Measurements from ENCODE around the gene PGM2. TPM values are rescaled to one million over a fixed set of nuclear protein-coding genes. Genes with fewer than 3 reads are reported as not detected.
A peak's percentile ranks its signal among the peaks of the same experiment; 100 is the strongest.

PGM2 gene
- total RNA-seq, 1 donor = 16.4 TPM

DNA sequence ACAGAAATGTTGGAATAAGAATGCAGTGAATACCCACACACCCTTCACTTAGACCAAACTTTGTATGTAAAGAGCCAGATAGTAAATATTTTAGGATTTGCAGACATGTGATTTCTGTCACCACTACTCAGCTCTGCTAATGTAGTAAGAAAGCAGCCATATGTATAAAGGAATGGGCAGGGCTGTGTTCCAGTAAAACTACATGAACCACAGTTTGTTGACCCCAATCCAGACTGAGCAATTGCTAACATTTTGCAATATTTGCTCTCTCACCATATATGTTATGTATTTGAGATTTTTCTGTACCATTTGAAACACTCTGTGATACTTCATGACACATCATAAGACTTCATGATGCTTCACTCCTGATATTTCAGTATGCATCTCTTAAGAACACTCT is 32.4 kb downstream of the PGM2 start:
- DNase-seq (ENCODE audit: low read depth in 2 of 3, low spot score in 2 of 3) = no peak

DNA sequence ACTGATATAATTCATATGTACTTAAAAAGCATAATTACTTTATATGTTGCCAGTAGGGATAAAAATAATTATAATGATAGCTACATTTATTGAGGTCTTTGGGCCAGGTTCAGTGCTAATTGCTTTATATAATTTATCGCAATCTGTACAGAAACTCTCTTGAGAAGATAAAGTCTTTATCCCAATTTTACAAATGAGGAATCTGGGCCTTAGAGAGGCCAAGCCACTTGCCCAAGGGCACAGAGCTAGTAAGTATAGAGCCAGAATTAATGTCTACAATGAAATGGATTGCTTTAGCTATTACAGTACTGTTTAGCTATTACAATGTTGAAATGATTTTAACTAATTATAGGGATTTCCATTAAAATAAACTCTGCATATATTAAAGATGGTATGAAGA is 33.8 kb downstream of the PGM2 start:
- DNase-seq (ENCODE audit: low read depth in 2 of 3, low spot score in 2 of 3) = no peak

DNA sequence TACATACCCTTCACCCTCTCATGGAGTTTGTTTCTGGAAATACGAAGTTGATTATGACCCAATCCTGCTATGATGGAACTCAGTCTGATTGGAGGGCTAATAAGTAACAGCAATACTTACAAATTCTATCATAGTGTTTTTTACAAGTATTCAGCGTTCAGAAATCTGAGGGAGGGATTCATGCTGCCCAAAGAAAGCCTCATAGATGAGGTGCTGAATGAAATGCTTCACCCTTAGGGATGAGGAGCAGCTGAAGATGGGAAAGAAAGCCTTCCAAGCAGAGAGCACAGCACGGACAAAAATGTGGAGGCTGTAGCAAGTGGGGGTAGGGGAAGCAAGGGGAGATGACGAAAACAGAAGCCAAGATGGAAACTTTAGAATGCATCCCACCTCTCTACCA is 36.5 kb downstream of the PGM2 start:
- no peak for DNase-seq (ENCODE audit: low read depth in 2 of 3, low spot score in 2 of 3)

DNA sequence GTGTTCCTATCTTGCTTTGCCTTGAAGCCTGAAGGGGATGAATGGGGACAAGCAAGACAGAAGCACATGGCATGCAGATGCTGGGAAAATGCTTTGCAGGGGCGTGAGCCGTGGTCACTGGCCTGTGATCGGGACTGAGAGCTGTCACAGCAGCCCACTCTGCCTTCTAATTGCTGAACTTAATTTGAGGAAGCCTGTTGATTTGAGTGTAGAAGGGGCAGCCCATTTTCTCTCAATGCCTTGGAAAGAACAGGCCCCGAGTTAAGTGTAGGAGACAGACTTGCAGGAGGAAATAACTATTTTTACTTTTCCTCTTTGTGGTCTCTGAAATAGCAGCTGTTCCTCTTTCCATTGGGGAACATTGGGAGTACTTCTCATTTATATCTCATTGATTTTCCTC is 38.3 kb downstream of the PGM2 start:
- peak in 1 of 3 donors; percentile 43 for DNase-seq (ENCODE audit: low read depth in 2 of 3, low spot score in 2 of 3)

DNA sequence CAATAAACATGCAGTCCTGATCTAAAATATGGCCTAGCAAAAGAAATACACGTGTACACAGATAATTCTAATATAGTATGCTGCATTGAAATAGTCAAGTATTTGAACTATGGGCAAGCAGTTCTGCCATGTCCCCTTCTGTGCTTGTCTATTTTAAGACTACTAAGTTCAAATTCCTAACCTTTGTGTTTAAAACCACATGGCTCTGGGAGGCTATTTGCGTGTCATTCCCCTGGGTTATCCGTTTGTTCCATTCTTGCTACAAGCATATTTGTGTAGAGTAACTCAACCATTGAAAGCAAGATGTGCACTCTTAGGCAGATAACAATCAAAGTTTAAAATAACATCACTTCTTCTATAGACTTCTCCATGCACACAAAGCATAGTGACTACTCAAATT is 39.0 kb downstream of the PGM2 start:
- no peak for DNase-seq (ENCODE audit: low read depth in 2 of 3, low spot score in 2 of 3)

DNA sequence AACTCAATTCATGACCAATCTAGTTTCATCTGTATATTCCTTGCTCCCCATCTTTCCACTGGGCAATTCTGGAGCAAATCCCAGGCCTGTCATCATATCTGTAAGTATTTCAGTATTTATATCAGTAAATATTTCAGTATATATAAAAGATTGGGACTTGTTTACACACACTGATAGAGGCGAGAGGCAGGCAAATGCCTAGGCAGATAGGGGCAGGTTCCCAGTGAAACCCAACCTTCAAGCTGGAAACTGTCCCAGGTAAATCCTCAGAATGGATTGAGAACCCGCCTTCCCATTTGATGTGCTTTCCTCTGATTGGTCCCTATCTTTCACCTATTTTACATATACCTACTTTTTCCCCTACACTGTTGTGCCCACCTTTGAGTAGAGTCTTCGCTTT is 40.6 kb downstream of the PGM2 start:
- no peak for DNase-seq (ENCODE audit: low read depth in 2 of 3, low spot score in 2 of 3)

DNA sequence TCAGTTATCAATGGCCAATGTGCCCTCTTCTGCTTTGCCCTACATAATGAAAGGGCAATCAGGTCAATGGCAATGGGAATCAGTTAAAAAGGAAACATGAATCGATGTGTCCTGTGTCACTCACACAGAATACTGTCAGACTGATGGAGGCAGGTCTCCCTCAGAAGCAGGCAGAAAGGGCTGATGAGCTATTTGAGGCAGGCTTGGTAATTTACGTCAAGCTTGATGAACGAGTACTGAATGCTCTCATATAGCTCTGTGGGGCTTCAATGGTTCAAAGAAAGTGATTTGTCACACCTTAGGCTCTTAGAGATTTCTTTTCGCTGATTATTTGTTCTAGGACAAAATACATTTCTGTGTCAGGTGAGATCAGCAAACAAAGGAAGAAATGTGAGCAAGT is 41.8 kb downstream of the PGM2 start:
- no peak for DNase-seq (ENCODE audit: low read depth in 2 of 3, low spot score in 2 of 3)

DNA sequence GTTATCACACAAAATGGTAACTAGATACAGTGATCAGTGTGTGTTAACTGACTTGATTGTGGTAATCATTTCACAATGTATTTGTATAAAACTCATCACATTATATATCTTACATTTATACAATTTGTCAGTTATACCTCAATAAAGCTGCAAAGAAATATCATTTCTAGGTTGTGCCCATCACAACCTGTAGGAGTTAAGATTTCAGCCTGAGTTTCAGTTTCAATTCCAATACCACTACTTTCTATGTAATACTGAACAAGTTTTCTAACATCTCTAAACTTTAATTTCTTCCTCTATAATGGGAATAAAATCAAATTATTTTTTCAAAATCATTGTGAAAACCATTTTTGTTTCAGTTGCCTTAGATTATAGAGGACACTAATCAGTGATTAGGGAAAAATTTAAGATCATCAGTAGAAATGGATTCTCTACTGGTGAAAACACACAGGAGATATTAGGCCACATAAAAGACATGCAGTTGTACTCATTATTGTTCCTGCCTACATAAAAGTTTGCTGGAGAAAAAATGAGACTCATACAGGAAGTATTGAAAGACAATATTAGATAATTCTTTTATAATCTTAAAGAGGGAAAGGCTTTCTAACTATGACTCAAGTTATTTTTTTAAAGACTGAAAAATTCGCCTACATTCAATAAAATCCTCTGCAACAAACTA is 46.0 kb downstream of the PGM2 start:
- DNase-seq (ENCODE audit: low read depth in 2 of 3, low spot score in 2 of 3) = no peak

DNA sequence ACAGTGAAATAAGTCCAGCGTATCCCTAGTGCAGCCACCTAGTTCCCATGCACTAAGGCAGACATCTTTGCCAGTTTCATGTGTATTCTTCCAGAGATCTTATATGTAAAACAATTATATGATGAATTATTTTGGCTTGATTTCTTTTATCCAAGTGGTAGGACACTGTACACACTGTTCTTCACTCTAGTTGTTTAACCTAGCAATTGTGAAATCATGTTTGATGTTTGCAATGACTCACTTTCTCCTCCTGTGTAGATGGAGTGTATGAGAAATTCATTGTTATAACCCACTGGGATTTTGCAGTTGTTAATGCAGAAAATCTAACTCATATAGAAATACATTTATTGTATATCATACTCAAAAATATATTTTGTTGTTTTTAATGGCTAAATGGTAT is 46.9 kb downstream of the PGM2 start:
- no peak for DNase-seq (ENCODE audit: low read depth in 2 of 3, low spot score in 2 of 3)

DNA sequence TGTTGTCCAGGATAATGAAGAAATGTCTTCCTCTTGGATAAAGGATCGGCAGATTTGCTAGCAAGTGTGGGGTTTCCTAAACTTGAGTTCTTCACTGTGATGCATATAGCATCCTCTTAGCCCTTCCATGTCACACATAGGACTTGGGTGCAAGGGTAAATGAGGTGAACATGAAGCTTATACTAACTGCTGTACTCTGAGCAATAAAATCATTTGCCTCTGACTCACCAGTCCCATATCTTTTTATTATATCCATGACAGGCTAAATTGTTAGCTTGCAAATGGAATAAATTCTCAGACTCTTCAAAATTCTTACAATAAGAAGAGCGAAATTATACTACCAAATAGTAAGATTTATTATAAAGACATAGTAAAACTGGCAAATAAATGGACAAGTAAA is 49.7 kb downstream of the PGM2 start:
- no peak for DNase-seq (ENCODE audit: low read depth in 2 of 3, low spot score in 2 of 3)

DNA sequence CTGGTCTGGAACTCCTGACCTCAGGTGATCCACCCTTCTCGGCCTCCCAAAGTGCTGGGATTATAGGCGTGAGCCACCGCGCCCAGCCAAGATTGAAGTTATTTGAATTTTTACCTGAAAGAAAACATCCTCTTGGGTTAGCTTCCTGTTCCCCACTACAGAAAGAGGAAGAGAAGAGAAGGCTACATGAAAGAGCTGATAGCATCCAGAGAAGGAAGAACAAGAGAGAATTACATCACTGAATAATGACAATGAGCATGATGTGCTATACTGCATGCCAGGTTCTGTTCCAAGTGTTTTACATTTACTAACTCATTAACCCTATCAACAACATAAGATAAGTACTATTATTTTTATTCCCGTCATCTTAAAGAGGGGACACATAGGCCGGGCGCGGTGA is 52.9 kb downstream of the PGM2 start:
- DNase-seq (ENCODE audit: low read depth in 2 of 3, low spot score in 2 of 3) = no peak

DNA sequence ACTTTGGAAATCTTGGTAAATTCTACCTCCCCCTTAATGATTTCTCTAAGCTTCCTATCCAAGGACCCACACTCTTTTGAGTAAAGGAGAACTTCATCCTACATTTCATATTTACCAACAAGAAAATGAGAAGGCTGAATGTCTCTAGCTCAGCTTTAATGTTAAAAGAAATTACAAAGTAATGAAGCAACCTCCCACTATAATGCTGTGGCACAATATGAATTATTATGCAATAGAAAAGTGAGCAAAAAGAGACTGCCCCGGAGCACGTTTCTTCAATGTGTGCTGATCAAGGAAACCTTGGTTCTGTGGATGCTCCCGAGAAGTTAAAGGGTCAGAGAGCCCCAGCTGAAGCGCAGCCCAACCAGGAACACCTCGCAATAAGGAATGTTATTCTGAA is 55.3 kb downstream of the PGM2 start:
- DNase-seq (ENCODE audit: low read depth in 2 of 3, low spot score in 2 of 3) = no peak

DNA sequence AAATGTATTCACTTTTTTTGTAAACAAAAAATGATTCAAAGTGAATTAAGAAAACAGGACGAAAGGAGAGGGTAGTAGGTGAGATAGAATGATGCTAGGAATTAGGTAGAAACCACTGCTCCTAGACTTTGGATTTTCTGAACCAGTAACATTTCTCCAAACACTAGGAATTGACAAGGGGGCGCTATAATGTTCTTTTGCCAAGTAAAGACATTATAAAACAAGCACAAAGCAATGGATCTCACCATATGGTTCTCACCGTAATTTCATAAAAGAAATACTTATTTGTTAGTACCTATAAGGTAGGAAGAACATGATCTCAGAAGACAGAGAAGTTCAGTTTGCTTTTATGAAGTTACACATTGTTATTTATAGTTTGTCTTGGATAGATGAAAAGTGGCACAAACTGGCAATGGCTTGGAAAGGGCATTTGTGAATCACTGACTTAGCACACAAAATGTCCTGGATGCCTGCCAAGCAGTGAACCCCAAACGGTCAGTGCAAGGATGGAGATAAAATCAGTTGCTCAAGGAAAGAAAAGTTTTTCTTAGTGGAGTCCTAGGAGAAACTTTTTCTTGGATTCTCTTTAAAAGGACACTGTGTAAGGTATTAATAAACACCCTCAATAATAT is 56.3 kb downstream of the PGM2 start:
- DNase-seq (ENCODE audit: low read depth in 2 of 3, low spot score in 2 of 3) = no peak

DNA sequence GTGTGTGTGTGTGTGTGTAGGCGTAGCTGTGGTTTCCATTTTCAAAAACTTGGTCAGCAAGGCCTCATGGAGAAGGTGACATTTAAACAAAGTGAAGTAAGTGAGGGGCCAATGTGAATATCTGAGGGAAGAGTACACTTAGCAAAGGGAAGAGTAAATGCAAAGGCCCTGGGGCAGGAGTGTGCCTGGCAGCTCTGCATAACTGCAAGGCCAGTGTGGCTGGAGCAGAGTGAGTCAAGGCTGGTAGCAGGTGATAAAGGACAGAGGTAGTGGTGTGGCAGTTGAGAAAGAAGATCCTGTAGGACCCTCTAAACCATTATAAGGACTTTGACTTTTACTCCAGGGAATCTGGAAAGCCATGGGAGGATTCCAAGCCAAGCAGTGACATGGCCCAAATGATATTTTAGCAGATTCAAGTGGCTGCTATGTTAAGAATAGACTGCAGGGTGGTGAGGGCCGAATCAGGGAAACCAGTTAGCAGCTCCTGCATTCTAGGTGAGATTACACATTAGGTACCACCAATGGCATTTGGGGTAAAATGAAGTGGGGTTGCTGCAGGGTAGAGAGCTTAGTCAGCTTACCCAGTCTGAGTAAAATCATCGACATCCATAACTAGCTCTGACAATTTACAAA is 58.5 kb downstream of the PGM2 start:
- no peak for DNase-seq (ENCODE audit: low read depth in 2 of 3, low spot score in 2 of 3)

DNA sequence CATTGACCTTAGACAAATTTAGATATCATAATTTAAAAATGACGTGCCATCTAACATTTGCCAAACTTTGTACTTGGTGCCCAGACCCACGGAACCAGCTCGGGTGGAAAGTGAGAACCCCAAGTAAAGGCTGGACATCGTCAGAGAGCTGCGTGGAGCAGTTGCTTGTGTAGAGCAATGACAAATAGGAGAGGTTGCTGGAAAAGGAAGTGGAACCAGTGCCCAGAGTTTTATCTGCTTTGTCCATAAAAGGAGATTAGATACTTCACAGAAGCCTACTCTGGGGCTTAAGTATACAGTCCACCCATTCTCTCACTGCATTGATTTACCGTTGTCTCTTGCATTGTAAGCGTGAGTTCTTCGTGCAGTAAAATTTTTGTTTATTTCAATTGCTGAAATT is 59.0 kb downstream of the PGM2 start:
- no peak for DNase-seq (ENCODE audit: low read depth in 2 of 3, low spot score in 2 of 3)

DNA sequence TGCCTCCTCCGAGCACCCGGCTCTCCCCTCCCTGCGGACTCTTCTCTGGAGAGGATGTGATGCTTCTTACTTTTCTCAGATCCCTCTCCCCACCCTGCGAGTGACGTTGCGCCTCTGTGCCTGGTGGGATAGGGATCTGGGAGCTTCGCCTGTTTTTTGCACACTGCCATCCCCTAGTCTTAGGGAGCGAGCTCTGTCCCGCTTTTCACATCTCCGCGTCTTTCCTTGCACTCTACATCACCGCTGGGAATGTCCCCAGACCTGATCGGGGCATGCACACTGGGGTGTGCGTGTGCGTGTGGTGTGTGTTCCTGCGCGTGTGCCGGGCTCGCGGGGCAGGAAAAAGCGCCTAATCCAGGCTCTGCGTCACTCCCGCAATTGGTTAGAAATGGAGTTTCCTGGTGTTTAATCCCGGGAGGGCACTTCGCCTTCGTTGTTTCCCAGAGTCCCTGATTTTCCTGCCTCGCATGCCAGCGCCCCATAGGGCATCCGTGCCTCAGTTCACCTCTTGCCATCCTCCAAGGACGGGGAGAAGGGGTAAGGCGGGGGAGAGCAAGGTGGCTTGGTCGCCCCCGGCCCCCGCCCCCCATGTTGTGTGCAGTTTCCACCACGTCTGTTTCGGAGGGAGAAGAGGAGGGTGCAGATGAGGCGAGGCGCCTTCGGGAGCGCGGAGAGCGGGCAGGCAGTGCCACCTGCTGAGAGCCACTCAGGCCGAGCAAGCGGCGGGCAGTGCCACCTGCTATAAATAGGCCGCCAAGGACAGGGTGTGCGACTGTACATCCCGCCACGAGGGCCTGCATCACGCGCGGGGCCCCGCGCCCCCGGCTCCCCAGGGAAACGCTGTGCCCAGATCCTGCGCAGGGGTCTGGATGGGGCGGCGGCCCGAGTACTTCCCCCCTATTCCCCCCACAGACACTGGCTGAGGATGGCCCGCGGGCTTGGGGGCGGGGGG is 63.6 kb downstream of the PGM2 start:
- peak in 2 of 3 donors; percentile 65 to 67 for DNase-seq (ENCODE audit: low read depth in 2 of 3, low spot score in 2 of 3)

DNA sequence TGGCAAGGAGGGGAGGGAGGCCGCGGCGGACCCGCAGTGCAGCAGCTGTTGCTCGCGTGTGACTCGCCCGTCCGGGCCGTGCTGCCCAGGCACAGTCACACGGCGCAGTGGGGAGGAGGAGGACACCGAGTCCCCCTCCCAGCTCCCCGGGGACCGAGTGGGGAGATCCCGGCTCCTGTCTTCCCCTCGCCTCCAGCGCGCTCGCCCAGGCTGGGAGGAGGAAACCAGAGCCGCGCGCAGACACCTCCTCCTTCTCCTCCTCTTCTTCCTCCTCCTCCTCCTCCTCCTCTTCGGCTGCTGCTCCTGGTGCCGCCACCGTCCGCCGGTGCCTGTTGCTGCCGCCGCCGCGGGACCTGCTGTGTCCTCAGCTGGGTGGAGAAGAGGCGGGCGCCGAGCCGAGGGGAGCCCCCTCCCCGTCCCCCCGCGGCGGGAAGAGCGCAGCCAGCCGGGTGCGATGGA is 64.3 kb downstream of the PGM2 start, which contains the start of gene TBC1D1:
TSS of gene TBC1D1 (plus strand) at position 284 of the 459 bp plus-strand sequence. CDS start 11,012 bp downstream, outside the sequence.
- DNase-seq (ENCODE audit: low read depth in 2 of 3, low spot score in 2 of 3) = peak in 2 of 3 donors; percentile 23 to 37

DNA sequence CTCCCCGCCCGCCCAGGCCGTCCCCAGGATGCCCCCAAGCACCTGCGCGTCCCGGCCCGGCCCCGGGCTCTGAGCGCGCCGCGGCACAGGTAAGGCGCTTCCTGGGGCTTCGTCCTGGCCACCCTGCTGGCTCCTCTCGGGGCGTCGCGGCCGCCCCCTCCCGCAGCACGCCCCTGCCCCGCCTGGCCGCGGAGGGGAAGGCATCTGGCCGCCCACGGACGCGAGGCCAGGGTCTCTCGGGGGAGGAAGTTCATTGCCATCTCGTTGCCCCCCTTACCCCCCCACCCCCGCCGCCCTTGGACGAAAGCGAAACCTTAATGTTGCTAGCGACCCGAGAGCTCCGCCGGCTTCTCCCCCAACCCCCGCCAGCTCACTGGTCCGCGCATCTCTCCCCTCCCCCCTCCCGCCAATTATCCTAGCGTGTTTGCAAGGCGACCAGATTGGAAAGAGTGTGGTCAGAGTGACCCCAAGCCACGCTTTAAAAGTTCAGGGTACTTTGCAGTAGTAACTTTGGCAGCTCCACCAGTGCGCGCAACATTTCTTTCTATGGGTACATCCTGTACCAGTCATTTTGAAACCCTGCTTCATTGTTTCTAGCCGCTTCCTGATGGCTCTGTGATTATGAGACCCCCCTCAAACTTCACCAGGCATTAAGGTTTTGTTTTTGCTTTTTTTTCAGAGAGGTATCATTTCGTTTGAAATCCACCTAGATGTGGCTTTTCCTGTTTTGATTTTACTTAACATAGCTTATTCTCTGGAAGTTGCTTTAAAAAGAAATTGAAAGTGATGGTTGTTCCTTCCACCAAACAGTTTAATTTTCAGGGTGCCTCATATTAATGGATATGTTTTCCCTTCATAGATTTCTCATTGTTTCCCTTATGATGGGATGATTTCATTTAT is 65.0 kb downstream of the PGM2 start:
- peak; percentile 39 to 85 (median 74) for DNase-seq (ENCODE audit: low read depth in 2 of 3, low spot score in 2 of 3)

DNA sequence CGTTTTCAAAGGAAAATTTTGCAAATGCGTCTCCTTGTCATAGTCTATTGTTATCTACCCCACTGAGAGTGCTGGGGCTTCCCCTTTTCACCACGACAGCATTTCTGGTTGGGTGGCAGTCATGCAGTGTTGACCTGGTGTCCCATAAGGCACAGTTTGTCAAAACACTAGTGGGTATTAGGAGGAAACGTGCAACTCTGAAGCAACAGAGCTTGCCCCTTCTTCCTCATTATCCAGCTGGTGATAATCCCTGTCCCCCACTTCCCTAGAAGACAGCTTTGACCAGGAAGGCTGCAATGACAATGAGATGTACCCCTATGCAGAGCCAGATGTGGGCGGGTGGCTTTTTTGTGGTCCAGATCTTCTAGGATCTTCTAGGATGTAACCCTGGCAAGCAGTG is 66.2 kb downstream of the PGM2 start:
- DNase-seq (ENCODE audit: low read depth in 2 of 3, low spot score in 2 of 3) = peak in 2 of 3 donors; percentile 40 to 55

DNA sequence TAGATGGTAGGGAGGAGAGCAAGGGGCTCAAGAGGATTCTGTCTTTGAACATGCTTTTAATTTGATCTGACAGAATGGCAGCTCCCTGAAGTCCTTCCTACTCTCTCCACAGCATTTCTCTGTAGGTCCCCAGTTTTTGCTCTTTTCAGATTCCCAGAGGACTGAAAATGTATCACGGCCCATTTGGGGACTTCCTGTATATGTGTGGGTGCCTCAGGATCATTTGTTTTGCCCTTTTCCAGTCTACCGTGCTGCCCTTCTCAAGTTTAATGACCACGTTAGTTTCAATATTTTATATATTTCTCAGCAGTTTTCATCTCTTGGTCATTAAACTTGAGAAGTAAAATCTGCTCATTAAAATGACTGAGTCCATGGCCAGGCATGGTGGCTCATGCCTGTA is 66.7 kb downstream of the PGM2 start:
- DNase-seq (ENCODE audit: low read depth in 2 of 3, low spot score in 2 of 3) = no peak
